Stimulated activated CD4-positive, alpha-beta T cell treated with anti-CD3 and anti-CD28 coated beads, Interleukin-15, amount 100 ng/mL, for 48 hours (primary cell): ENCODE results near the gene CNTFR.
"Not testable (repeated sequence)": the region's sequence is repeated elsewhere in the genome, so short reads cannot be mapped to it uniquely, and the experiment has no call there.

ENCODE experiments used
- DNase-seq, 2 donors: peaks; one replicate each; pipeline ENCODE4 v3.0.0-alpha.2; 2020; ENCODE audit warnings: low read depth in 2 of 2

CNTFR gene

DNA sequence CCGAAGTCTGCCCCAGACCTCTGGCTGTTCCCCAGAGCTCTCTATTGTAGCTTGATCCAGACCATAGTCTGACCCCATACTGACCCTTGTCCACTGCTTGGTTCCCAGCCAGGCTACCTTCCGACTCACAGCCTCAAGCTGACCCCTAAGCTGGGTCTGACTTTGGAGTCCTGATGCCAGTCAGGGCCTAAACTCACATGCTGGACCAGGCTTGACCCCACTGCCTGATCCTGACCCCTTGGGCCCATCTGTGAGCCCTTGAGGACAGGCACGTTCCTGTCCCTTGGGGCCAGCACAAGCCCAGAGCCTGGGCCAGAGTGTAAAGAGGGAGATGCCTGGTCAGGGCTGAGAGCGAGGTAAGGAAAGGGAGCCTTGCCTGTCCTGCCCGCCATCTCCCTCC is 34.0 kb downstream of the CNTFR start:
- no peak for DNase-seq

DNA sequence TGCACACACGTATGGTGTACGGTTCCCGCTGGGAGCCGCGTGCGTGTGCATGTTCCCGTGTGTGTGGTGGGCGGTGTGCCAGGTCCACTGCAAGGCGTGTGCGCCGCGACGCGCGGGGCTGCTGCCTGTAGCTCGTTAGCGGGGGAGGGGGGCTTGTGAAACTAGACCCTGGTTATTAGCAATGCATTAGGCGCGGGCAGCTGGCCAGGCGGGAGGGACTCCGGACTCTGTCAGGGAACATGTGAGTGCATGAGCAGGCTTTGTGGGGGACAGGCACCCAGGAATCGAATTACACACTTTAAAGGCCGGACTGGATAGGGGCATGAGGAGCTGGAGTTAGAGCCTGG is 34.5 kb downstream of the CNTFR start:
- DNase-seq, result no peak

DNA sequence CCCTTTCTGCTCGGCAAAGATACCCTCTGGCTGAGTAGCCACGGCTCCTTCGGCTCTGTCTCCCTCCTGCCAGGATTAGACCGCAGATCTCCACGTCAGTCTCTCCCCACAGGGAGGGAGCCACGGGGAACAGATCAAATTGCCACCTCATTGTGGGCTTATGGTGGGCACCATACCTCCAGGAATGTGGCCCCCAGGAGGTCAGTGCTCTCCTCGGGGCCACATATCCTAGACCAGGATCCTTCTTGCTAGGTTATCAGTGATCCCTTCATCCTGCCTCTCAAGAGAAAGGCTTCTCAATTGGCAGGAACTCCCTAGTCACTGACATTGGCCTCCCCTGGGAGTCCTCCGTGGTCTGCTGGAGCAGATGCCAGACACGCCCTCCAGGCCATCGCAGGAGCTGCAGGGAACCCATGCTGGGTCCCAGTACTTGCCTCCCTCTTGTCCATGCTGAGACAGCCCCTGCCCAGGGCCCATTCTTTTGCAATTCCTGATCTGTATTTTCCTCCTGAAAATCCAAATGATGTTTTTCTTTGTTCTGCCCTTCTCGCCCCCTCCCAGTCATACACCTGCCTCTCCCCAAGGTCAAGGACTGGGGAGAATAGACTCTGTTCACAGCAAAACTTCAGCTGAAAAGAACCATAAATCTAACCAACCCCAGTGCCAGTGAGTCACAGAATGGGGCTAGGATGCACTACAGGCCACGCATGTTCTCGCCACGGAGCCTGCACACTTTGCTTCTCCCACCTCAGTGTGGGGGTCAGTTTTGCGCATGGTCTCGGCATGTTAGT is 35.1 kb downstream of the CNTFR start:
- DNase-seq, result no peak

DNA sequence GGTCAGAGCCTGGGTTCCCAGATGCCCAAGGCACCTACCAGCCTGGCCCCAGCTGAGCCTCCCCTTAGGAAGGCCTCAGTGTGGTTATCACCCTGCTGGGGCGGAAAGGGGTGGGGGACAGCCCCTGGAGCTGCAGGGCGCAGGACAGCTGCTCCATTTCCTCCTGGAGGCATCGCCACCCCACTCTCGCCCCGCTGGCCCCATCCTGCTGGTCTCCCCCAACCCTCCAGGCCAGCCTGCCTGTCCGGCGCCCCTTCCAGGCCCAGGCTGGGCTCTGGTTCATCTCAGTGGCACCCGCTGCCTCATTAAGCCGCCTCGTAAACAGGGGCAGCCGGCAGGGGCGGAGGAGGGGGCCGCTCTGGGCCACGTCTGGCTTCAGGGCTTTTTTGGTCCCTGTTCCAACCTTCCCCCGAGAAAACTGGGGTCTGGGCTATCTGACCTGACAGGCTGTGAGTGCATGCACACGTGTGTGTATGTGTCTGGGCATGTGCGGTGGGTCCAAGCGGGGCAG is 36.0 kb downstream of the CNTFR start:
- no peak for DNase-seq

DNA sequence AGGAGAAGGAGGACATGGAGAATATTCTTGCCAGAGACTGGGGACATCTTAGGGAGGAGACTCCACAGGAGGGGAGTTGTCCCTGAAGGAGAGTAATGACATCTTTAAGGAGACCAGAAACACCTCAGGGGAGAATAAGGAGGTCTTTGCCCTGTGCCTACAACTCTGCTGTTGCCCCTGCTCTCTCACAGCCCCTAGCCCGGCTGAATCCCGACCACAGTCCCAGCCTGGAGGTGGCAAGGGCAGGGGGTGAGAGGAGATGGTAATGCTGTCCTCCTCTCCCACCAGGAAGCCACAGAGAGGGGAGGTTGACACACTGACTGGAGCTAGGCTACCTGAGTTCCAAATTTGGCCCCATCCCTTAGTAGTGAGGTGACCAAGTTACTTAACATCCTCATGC is 36.5 kb downstream of the CNTFR start:
- no peak for DNase-seq

DNA sequence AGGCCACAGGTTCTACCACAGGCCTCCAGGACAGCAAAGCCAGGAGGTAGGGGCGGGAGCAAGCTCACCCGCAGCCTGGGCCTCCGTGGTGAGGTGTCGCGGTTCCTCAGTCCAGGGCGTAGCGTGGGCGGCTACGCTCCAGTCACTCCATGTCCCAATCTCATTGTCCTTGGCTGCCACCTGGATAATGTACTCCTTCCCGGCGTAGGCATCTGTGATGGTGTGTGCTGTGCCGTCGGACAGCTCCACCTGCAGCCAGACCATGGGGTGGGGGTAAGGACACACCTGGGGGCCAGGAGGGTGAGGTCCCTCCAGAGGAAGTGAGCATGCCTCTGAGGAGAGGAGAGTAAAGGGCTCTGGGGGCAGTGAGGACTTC is 36.9 kb downstream of the CNTFR start:
- DNase-seq, result no peak

DNA sequence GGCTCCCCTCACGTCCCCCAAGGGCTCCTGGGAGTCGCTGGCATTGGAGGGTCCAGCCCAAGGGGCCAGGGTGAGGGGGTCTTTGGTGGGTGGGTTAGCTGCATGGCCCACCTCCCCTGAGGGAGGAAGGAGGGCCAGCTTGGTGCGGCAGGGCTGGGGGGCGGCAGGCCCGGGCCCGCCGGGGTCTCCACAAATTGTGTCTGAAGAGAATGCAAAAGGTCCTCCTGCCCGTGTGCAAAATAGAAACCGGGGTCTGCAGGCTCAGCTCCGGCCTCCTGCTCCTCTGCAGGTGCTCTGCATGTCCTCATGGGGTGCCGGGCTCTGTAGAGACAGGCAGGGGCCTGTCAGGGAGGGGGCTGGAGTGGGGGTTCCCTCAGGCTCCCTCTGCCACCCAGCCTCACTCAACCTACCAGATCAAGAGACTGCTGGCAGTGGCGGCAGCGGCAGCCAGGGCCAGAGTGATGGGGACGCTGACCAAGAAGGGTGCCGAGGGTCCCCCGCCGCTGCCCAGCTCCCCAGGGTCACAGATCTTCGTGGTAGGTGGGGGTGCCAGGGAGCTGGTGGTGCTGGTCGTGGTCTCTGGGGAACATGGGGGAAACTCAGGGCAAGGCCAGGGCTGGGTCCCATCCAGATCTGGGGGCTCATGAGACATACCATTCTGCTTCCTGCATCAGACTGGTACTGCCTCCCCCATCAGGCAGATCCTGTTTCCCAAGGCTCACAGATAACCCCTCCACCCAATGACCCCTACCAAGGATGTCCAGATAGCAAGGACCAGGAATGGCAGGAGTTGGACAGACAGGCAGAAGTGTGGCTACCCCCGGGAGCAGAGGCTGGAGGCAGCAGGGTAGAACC is 37.5 kb downstream of the CNTFR start:
- DNase-seq, result no peak

DNA sequence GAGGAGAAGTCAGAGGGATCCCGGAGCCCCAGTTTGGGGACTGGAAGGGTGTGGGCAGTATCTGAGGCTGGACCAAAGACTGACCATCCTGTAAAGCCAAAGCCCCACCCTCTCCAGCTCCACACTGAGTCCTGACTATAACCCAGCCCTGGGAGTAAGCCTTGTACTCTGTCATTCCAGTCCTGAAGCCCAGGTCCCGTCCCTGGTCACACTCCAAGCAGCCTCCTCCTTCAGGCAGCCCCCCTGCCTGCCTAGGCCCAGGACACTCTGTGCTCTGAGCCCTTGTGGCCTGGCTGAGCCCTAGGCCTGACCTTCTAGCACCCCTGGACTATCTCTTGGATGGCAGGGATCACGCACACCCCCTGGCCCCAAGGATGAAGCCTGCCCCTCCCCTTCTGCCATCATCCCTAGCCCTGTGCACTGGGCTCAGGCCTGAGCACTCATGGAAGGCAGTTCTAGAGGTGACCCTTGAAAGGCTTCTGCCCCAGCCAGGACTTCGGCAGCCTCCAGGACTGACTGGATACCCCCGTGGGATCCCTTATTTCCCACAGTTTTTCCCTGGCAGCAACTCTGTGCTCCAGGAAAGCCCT is 38.7 kb downstream of the CNTFR start:
- no peak for DNase-seq

DNA sequence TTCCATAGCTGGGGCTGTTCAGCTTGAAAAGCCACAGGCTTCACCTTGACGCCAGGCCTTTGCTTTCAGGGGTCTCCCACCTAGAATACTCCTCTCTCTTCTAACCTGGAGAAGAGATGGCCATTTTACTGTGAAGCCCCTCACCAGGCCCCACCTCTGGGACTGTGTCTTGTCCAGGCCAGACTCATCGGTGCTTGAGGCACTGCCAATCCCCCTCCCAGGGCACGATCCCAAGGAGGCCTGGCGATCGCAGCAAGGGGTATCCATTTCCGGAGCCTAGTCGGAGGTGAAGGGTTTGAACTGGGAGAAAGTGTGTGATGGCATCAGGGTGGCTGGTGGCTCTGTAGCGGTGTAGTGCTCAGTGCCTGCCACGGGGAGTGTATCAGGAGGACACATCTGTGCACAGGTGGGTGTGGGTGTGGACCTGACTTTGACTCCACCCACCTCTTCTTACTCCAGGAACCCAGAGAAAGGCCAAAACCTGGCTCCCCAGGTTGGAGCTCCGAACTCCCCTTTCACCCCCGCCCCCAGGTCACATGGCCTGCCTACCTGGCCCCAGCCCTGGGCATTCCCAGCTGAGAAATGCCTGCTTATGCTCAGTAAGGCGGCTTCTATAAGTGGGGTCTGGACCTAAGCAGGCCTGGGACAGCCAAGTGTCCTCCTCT is 39.4 kb downstream of the CNTFR start:
- DNase-seq, result no peak

DNA sequence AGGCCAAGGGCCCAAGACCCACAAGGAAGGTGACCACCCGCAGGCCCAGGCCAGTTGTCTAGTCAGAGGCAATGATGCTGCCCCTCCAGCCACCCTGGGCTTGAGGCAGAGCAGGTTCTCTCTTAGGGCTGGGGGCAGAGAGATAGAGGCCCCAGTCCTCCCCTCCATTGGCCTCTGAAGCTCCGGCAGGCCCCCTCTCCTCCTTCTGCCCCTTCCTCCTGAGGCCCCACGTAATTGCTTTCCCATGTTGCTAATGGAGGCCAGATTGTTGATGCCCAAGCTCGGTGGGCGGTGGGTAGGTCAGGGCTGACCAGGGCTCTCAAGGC is 40.2 kb downstream of the CNTFR start:
- DNase-seq, result no peak

DNA sequence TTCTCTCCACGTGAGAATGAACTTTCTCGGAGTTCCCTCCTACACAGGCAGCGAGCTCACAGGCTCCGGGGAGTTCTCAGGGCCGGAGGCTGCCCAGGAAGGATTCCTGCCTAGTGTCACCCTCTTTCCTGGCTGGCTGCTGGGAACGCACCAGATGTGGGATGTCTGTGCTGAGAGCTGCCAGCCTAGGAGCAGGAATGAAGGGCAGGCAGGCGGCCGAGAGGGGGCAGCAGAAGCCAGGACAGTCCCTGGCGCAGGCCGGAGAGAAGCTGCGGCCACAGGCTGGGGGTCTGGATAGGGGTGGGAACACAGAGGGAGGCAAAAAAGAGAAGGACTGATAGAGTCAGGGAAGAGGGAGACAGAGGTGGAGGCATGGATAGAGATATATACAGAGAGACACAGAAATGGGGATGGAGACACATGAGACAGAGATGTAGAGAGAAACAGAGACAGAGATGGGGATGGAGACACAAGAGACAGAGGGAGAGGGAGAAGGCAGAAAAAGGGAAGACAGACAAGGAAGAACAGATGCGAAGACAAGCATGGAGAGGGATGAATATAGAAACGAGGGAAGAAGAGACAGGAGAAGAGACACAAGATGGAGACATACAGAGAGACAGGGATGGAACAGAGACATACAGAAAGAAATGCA is 41.4 kb downstream of the CNTFR start:
- DNase-seq, result peak in 1 of 2 donors; percentile 19

DNA sequence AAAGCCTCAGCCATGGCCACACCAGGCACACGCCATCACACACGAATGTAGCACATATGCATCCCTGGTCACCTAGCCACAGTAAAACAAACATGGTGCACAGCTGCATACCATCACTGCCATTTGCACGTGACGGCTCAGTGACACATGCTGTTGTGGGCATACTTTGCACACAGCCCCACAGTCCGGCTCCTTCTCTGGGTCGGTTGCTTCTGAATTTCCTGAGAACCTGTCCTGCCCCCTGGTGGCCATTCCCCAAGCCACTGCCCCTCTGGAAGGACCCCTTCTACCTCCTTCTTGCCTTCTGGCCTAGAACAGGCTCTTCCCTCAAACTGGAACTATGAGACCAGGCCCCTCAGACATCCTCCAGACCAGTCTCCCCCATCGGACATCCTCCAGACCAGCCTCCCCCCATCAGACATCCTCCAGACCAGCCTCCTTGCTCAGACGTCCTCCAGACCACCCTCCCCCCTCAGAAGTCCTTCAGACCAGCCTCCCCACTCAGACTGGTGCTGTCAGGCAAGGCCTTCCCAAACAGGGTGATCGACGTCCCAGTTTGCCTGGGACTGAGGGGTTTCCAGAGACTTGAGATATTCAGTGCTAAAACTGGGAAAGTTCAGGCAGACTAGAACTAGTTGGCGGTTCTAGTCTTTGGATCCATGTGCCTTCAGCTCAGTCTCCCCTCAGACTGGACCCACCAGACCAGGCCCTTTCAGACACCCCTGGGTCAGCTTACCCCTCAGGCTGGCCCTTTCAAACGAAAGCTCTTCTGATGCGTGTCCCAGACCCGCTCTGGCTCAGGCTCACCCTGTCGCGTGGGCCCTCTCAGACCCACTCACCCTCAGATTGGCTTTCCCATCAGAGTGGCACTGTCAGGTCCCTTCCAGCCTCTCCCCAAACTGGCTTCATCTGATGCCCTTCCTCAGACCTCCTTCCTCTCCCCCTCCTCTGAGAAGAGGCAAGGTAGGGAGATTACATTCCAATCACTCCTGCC is 42.4 kb downstream of the CNTFR start:
- DNase-seq, result peak; percentile 42 to 55

DNA sequence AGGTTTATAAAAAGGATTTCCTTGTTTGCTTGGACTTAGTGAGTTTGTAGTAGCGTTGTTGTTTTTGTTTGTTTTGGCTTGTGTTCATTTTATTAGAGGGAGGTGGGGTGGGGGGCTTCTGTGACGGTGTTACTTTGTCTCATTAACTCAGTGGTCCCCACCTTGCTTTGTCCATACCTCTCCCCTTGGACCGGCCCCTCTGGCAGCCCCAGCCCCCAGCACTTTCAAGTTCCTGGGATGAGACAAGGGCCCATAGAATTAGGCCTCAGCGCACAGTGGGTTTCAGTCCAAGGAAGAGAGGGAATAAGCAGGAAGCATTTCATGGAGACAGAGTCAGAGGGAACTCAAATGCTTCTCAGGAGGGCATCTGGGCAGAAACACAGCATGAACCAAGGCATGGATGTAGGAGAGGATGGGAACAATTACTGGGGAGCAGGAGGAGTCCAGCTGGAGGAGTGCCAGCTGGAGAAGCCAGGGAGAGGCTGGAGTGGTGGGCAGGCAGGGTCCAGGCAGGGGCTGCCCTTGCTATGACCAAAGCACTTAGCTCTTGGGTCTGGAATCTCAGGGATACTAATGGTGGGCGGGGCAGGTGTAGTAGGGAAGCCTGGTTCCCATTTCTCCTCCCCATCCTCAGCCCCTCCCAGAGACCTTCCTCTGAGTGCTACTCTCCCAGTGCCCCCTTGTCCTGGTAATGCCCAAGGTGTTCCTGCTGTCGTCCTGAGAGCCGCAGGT is 43.3 kb downstream of the CNTFR start:
- DNase-seq, result no peak

DNA sequence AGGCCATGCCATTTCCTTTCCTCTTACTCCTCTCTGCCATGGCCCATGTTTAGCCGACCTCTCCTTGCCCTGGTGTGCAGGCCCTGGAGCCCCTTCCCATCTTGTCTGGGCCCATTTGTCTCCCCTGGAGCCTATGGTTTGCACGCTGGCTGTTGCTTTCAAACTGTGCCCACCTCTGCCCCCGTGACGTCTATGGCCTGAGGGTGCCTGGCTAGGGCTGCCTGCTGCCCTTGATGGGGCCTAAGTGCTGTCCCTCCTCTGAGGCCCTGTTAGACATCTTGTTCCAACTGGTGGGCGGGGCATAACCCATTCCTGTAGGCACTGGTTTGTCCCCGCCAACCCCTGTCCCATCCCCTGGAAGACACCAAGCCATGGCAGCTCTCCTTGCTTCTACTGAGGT is 44.0 kb downstream of the CNTFR start:
- DNase-seq, result no peak

DNA sequence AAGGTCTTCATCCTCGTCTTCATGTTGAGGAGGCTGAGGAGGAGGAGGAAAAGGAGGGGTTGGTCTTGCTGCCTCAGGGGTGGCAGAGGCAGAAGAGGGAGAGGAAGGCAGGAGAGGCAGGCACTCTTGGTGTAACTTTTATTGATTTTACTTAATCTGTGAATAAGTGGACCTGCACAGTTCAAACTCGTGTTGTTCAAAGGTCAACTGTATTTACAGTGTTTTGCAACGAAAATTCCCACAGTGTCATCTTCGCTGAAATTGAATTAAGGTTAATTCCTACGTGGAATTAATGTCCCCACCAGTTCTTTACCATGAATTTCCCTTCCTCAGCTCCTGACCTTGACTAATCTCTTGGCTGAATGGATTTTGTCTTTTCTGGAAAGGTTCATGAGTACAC is 45.5 kb downstream of the CNTFR start:
- no peak for DNase-seq

DNA sequence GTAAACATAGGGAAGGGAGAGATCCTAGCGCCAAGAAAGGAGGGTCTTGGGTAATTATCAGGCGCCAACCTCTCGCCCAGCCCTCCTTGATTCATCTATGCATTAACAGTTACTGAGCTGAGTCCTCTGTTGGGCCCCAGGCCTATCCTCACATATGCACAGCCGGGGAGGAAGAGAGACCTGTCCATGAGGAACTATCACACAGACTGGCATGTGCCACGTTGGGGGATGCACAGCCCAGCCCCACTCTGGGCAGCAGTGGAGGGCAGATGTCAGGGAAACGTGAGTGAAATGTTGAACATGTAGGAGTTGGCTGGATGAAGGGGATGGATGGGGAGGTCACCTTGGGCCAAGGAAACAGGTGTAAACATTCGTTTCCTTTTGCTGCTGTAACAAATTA is 48.0 kb downstream of the CNTFR start:
- no peak for DNase-seq

DNA sequence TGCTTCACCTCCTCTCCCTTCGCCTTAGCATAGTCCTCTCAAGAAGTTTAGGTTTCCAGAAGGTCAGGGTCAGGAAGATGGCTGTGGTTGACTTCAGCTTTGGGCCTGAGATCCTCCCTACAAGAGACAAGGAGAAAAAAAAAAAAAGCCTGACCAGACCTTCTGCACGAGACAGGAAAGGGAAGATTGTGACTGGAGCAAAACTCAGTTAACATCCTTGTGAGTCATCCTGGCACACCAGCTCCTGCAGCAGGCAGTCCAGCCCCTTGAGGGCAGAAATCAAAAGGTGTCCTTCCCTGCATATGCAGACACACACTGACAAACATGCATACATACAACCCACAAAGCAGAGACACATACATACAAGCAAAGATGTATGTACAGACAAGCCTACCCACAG is 48.7 kb downstream of the CNTFR start:
- DNase-seq, result no peak

DNA sequence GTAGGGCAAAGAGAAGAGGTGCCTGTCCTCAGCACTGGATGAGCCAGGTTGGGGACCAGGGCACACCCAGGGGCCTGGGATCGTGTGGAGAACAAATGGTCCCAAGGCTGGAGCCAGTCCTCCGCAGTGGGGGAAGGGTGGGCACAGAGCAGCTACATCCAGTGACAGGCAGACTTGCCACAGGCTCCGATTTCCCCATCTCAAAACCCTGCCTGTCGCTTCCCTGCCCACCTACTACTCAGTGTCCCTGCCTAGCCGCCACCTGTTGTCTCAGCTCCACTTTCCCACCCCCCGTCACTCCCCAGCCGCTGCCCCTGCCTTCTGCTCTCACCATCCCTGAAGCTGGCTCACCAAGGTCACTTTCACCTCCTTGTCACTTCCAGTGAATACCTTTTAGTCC is 52.8 kb downstream of the CNTFR start:
- no peak for DNase-seq

DNA sequence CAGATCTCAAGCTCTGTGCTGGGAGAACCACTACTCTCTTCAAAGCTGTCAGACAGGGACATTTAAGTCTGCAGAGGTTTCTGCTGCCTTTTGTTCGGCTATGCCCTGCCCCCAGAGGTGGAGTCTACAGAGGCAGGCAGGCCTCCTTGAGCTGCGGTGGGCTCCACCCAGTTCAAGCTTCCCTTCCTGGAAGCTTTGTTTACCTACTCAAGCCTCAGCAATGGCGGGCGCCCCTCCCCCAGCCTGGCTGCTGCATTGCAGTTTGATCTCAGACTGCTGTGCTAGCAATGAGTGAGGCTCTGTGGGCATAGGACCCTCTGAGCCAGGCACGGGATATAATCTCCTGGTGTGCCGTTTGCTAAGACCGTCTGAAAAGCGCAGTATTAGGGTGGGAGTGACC is 57.5 kb downstream of the CNTFR start:
- DNase-seq, result not testable (repeated sequence)

DNA sequence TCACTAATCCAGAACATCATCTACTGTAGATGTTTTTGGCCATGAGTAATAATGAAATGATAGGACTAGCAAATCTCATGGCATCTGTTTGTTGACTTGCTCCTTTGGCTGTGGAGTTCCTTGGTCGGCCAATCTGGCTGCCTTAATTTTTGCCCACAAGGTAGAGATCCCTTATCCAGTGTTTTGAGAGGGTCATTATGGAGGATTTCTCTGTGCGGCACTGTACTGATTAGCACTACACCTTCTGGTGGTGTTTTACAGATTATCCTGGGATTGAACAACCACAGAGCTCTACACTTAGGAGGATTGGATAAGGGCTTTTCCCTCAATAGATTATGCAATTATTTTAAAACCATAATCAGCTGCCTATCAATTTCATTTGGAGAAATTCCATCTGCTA is 63.5 kb downstream of the CNTFR start:
- DNase-seq, result no peak
